ENCODE results near the gene PPARD. TPM values are rescaled to one million over a fixed set of nuclear protein-coding genes. Genes with fewer than 3 reads are reported as not detected.

PPARD gene
- total RNA-seq, 1 experiment from 2014 or later: 38.4 TPM

DNA sequence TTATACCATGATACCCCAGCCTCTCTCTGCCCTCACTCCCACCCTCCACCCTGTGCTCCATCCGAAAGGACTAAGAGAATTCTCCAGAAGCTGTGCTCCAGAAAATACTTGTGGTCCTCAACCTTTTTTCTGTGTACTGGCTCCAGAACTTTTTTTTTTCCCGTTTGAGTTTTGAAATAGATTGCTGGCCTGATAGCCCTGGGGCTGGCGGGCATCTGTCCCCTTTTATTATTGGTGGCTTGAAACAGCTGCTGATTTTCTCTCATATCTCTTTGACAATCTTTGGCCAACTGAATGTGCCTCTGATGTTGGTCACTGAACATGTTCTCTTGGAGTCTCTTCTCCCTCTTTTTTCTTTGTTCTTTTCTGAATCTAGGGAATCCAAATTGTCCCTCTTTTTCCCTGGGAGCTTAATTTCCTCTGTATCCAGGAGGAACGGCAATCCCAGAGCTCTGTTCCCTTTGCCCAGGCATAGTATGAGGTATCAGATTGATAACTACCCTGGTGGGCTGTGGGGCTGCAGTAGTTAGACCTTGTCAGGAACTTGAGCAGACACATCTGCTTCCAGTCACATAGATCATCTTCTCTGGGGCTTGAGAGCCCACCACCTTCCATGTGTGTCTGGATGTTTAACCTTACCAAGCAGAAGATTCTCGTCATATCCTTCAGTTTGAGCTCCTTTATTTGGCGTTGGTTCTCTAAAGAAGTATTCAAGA lies 1.6 kb downstream of the PPARD start (continued):
- TF ChIP-seq EZH2phosphoT487 (IDR thresholded peaks at IDR 0.05; ENCODE audit: borderline replicate concordance) (no peak), JUND (IDR thresholded peaks at IDR 0.05) (no peak), EZH2 (IDR thresholded peaks at IDR 0.05) (no peak), CBX3 (IDR thresholded peaks at IDR 0.05; ENCODE audit: low read depth) (no peak), CEBPB (IDR thresholded peaks at IDR 0.05; ENCODE audit: low read depth) (no peak)
- TF ChIP-seq, protein P1, sequence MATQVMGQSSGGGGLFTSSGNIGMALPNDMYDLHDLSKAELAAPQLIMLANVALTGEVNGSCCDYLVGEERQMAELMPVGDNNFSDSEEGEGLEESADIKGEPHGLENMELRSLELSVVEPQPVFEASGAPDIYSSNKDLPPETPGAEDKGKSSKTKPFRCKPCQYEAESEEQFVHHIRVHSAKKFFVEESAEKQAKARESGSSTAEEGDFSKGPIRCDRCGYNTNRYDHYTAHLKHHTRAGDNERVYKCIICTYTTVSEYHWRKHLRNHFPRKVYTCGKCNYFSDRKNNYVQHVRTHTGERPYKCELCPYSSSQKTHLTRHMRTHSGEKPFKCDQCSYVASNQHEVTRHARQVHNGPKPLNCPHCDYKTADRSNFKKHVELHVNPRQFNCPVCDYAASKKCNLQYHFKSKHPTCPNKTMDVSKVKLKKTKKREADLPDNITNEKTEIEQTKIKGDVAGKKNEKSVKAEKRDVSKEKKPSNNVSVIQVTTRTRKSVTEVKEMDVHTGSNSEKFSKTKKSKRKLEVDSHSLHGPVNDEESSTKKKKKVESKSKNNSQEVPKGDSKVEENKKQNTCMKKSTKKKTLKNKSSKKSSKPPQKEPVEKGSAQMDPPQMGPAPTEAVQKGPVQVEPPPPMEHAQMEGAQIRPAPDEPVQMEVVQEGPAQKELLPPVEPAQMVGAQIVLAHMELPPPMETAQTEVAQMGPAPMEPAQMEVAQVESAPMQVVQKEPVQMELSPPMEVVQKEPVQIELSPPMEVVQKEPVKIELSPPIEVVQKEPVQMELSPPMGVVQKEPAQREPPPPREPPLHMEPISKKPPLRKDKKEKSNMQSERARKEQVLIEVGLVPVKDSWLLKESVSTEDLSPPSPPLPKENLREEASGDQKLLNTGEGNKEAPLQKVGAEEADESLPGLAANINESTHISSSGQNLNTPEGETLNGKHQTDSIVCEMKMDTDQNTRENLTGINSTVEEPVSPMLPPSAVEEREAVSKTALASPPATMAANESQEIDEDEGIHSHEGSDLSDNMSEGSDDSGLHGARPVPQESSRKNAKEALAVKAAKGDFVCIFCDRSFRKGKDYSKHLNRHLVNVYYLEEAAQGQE (IDR thresholded peaks at IDR 0.05; ENCODE audit: low read depth): no peak

DNA sequence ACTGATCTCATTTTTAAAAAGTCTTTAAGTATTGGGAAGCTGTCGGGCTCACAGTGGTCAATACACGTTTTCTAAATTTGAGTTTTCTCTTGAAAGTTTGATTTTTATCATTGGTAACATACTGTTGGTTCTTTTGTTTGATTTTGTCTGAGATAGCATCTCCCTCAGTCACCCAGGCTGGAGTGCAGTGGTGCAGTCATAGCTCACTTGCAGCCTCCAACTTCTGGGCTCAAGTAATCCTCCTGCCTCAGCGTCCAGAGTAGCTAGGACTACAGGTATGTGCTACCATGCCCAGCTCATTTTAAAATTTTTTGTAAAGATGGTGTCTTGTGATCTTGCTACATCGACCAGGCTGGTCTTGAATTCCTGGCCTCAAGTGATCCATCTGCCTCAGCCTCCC lies 9.1 kb downstream of the PPARD start:
- H3K4me3 ChIP-seq (replicated peaks in 1 of 2; ENCODE audit: low read depth in 1 of 2, low read length in 2 of 2): no peak overlapping the region
- H3K9me3 ChIP-seq (ENCODE audit: control insufficient read depth in 1 of 2, insufficient read depth in 1 of 2, low read depth in 1 of 2, low read length in 2 of 2): no peaks in the 10 kb centered on the region
- no peaks in the 10 kb centered on the region for H3K9me2 ChIP-seq (ENCODE audit: insufficient read depth)
- H3K9ac ChIP-seq (ENCODE audit: low read length): no peak overlapping the region
- peaks cover 56% of the 10 kb centered on the region for H3K79me2 ChIP-seq (ENCODE audit: insufficient read depth, low read length)
- no peak overlapping the region for H3K4me2 ChIP-seq (ENCODE audit: low read length)
- TF ChIP-seq RAD21 (IDR thresholded peaks at IDR 0.05; ENCODE audit: low read depth) (no peak), ELF1 (IDR thresholded peaks at IDR 0.05; ENCODE audit: borderline replicate concordance, low read depth) (no peak), POLR2A (IDR thresholded peaks at IDR 0.05; ENCODE audit: borderline replicate concordance, extremely low read depth, insufficient read depth, insufficient read length) (no peak), SP1 (IDR thresholded peaks at IDR 0.05; ENCODE audit: low read depth) (no peak), TCF7L2 (IDR thresholded peaks at IDR 0.05; ENCODE audit: borderline replicate concordance, extremely low read depth, insufficient read depth, insufficient read length) (no peak), EZH2phosphoT487 (IDR thresholded peaks at IDR 0.05; ENCODE audit: borderline replicate concordance) (no peak), CEBPB (IDR thresholded peaks at IDR 0.05; ENCODE audit: low read depth) (no peak), SIN3A (IDR thresholded peaks at IDR 0.05; ENCODE audit: low read depth) (no peak)
- ATAC-seq: no peak
- H3K36me3 ChIP-seq (ENCODE audit: control insufficient read depth in 1 of 2, insufficient read depth in 2 of 2, low read length in 2 of 2): peaks cover 5 to 53% of the 10 kb centered on the region in 2 experiments
- RAD21 ChIA-PET (ENCODE audit: low non-redundant PET in 1 of 2, low total read pairs in 2 of 2, uncharacterized antibody in 2 of 2, unreplicated experiment in 2 of 2): no interaction called here
- no peaks in the 10 kb centered on the region for H3K27me3 ChIP-seq (ENCODE audit: insufficient read depth, low read length)
- intact Hi-C loops (cut with micrococcal nuclease): no loop called here
- H2AFZ ChIP-seq (ENCODE audit: low read depth, low read length, poor library complexity, severe bottlenecking): no peak overlapping the region
- H4K20me1 ChIP-seq (ENCODE audit: insufficient read depth): no peaks in the 10 kb centered on the region
- H3K27ac ChIP-seq (ENCODE audit: low read depth, low read length): no peak overlapping the region
- no peaks in the 10 kb centered on the region for H3K4me1 ChIP-seq (ENCODE audit: control insufficient read depth in 1 of 2, insufficient read depth in 2 of 2, low read length in 2 of 2)
- POLR2A ChIA-PET: no interaction called here
- CTCF ChIA-PET: interaction anchor here (1.5 kb wide), 1 partner anchor 9 kb away, joined by 5 read pairs; the partner anchor contains the start of gene PPARD
- DNase-seq (ENCODE audit: low read depth, low spot score): no peak
- BruUV-seq (replicated peaks): no TSS peak
